ENCODE data around the gene AMMECR1. TPM values are rescaled to one million over a fixed set of nuclear protein-coding genes. Genes with fewer than 3 reads are reported as not detected.

AMMECR1 gene
- polyA plus RNA-seq, 1 donor from 2014 or later, result 3.7 TPM

DNA sequence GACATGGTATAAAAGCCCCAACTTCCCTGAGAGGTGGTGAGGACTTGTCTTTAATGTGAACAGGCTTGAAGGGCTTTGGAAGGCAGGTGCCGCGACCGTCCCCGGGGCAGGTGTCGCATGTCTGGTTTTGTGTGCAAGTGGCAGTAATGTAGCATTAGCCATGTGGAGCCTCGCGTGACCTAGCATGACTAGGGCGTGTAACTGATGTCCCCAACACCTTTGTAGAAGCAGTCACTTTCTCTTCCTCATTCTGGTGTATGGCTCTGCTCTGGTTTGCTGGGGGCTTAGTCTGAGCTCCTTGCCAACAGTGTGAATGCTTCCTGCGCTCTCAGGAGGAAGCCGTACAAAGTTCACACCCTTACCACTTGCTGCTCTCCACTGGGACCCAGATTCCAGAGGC, 145.7 kb downstream of the AMMECR1 start:
- Histone ChIP-seq H3K79me2 (replicated peaks; ENCODE audit: insufficient read depth, low read length) (no peaks in the 10 kb centered on the region), H3K36me3 (ENCODE audit: insufficient read depth, low read length) (no peaks in the 10 kb centered on the region), H3K9me3 (ENCODE audit: low read length) (no peaks in the 10 kb centered on the region), H4K20me1 (ENCODE audit: insufficient read depth) (no peaks in the 10 kb centered on the region), H3K9ac (ENCODE audit: low read length) (no peak overlapping the region), H3K4me3 (ENCODE audit: low read length) (no peak overlapping the region), H3K27me3 (ENCODE audit: insufficient read depth, low read depth, low read length) (no peaks in the 10 kb centered on the region), H3K9me2 (ENCODE audit: insufficient read depth, low read length) (no peaks in the 10 kb centered on the region), H3K4me2 (ENCODE audit: low read length) (no peak overlapping the region), H3F3A (ENCODE audit: insufficient read depth, low read length, poor library complexity, severe bottlenecking) (no peaks in the 10 kb centered on the region), H2AFZ (ENCODE audit: low read depth, low read length) (no peak overlapping the region), H3K27ac (ENCODE audit: low read length) (no peak overlapping the region)
- no peak for TF ChIP-seq POLR2AphosphoS5 (IDR thresholded peaks at IDR 0.05)
- no peak for TF ChIP-seq RAD21 (conservative IDR thresholded peaks at IDR 0.05)
- TF ChIP-seq, protein P1, sequence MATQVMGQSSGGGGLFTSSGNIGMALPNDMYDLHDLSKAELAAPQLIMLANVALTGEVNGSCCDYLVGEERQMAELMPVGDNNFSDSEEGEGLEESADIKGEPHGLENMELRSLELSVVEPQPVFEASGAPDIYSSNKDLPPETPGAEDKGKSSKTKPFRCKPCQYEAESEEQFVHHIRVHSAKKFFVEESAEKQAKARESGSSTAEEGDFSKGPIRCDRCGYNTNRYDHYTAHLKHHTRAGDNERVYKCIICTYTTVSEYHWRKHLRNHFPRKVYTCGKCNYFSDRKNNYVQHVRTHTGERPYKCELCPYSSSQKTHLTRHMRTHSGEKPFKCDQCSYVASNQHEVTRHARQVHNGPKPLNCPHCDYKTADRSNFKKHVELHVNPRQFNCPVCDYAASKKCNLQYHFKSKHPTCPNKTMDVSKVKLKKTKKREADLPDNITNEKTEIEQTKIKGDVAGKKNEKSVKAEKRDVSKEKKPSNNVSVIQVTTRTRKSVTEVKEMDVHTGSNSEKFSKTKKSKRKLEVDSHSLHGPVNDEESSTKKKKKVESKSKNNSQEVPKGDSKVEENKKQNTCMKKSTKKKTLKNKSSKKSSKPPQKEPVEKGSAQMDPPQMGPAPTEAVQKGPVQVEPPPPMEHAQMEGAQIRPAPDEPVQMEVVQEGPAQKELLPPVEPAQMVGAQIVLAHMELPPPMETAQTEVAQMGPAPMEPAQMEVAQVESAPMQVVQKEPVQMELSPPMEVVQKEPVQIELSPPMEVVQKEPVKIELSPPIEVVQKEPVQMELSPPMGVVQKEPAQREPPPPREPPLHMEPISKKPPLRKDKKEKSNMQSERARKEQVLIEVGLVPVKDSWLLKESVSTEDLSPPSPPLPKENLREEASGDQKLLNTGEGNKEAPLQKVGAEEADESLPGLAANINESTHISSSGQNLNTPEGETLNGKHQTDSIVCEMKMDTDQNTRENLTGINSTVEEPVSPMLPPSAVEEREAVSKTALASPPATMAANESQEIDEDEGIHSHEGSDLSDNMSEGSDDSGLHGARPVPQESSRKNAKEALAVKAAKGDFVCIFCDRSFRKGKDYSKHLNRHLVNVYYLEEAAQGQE (IDR thresholded peaks at IDR 0.05; ENCODE audit: borderline replicate concordance), result no peak
- no peak for TF ChIP-seq EP300 (conservative IDR thresholded peaks at IDR 0.05; ENCODE audit: poor library complexity, severe bottlenecking)
- TF ChIP-seq EZH2 (IDR thresholded peaks at IDR 0.05; ENCODE audit: borderline replicate concordance, insufficient read depth, low read length, poor library complexity, severe bottlenecking), result no peak
- TF ChIP-seq, protein P2, sequence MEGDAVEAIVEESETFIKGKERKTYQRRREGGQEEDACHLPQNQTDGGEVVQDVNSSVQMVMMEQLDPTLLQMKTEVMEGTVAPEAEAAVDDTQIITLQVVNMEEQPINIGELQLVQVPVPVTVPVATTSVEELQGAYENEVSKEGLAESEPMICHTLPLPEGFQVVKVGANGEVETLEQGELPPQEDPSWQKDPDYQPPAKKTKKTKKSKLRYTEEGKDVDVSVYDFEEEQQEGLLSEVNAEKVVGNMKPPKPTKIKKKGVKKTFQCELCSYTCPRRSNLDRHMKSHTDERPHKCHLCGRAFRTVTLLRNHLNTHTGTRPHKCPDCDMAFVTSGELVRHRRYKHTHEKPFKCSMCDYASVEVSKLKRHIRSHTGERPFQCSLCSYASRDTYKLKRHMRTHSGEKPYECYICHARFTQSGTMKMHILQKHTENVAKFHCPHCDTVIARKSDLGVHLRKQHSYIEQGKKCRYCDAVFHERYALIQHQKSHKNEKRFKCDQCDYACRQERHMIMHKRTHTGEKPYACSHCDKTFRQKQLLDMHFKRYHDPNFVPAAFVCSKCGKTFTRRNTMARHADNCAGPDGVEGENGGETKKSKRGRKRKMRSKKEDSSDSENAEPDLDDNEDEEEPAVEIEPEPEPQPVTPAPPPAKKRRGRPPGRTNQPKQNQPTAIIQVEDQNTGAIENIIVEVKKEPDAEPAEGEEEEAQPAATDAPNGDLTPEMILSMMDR (IDR thresholded peaks at IDR 0.05; ENCODE audit: poor library complexity, severe bottlenecking), result no peak
- TF ChIP-seq MXI1 (conservative IDR thresholded peaks at IDR 0.05; ENCODE audit: poor library complexity, severe bottlenecking), result no peak
- TF ChIP-seq SMC3 (conservative IDR thresholded peaks at IDR 0.05; ENCODE audit: poor library complexity), result no peak
- no peak for TF ChIP-seq TAF1 (IDR thresholded peaks at IDR 0.05; ENCODE audit: low read depth)

DNA sequence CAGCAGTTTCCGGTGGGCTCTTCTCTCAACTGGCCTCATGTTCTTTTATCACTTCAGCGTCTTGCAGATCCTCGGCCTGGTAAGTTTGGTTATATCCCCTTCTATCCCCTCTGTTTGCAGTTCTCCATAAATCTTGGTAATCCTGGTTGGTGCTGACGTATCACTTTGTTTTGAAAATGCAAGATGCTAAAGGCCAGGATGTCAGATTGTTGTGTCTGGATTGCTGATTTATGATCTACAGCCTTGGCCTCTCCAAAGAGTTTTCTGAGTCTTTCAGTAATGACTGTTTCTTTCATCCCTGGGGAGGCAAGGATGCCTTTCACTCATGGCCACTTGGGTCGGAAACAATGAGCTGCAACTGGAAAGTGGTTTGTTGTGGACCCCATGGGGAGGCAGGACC, 146.4 kb downstream of the AMMECR1 start:
- no peak overlapping the region for H2AFZ ChIP-seq (ENCODE audit: low read depth, low read length)
- no peaks in the 10 kb centered on the region for H3K9me2 ChIP-seq (ENCODE audit: insufficient read depth, low read length)
- no peaks in the 10 kb centered on the region for H4K20me1 ChIP-seq (ENCODE audit: insufficient read depth)
- no peak overlapping the region for H3K4me2 ChIP-seq (ENCODE audit: low read length)
- TF ChIP-seq POLR2AphosphoS5 (IDR thresholded peaks at IDR 0.05) (no peak), EZH2 (IDR thresholded peaks at IDR 0.05; ENCODE audit: borderline replicate concordance, insufficient read depth, low read length, poor library complexity, severe bottlenecking) (no peak), RAD21 (conservative IDR thresholded peaks at IDR 0.05) (no peak), MXI1 (conservative IDR thresholded peaks at IDR 0.05; ENCODE audit: poor library complexity, severe bottlenecking) (no peak), TAF1 (IDR thresholded peaks at IDR 0.05; ENCODE audit: low read depth) (no peak), SMC3 (conservative IDR thresholded peaks at IDR 0.05; ENCODE audit: poor library complexity) (no peak), EP300 (conservative IDR thresholded peaks at IDR 0.05; ENCODE audit: poor library complexity, severe bottlenecking) (no peak)
- TF ChIP-seq, protein P1 (IDR thresholded peaks at IDR 0.05; ENCODE audit: borderline replicate concordance), result no peak
- TF ChIP-seq, protein P2 (IDR thresholded peaks at IDR 0.05; ENCODE audit: poor library complexity, severe bottlenecking), result no peak
- no peaks in the 10 kb centered on the region for H3K36me3 ChIP-seq (ENCODE audit: insufficient read depth, low read length)
- H3K9me3 ChIP-seq (ENCODE audit: low read length), result no peaks in the 10 kb centered on the region
- no peaks in the 10 kb centered on the region for H3F3A ChIP-seq (ENCODE audit: insufficient read depth, low read length, poor library complexity, severe bottlenecking)
- no peaks in the 10 kb centered on the region for H3K79me2 ChIP-seq (replicated peaks; ENCODE audit: insufficient read depth, low read length)
- H3K9ac ChIP-seq (ENCODE audit: low read length), result no peak overlapping the region
- H3K27ac ChIP-seq (ENCODE audit: low read length), result no peak overlapping the region
- no peaks in the 10 kb centered on the region for H3K27me3 ChIP-seq (ENCODE audit: insufficient read depth, low read depth, low read length)
- H3K4me3 ChIP-seq (ENCODE audit: low read length), result no peak overlapping the region

All from neural cell (in vitro differentiated cells).